Effector CD8-positive, alpha-beta T cell (primary cell): ENCODE data around the gene EFL1.

Experiments
- DNase-seq: peaks from one replicate; lab custom pipeline; 2025; lab: John Stamatoyannopoulos, UW

Gene EFL1

GRCh38 chr15:82081914-82082762 is 180.4 kb downstream of the EFL1 start:
- no peak for DNase-seq

- DNase-seq = no peak
Measured at GRCh38 chr15:82080774-82081173, 181.8 kb downstream of the EFL1 start.
